H9 (cell line): ENCODE data around the gene CPT1B. TPM values are rescaled to one million over a fixed set of nuclear protein-coding genes. Genes with fewer than 3 reads are reported as not detected.

ENCODE experiments used
- DNase-seq: peaks from one replicate; pipeline ENCODE4 v3.0.0-alpha.2; 2017
- H2AFZ ChIP-seq: one replicate; pipeline ENCODE4 v1.6.1; 2013; ENCODE audit warnings: mild to moderate bottlenecking, low read length, control low read depth, moderate library complexity
- H2AK5ac ChIP-seq: 2 replicates; pipeline ENCODE4 v1.6.1; 2013; ENCODE audit warnings: low read length, control low read depth, mixed read lengths; ENCODE audit not compliant: insufficient read length
- H2BK120ac ChIP-seq: one replicate; pipeline ENCODE4 v1.6.1; 2013; ENCODE audit warnings: low read depth, mild to moderate bottlenecking, low read length, control low read depth, inconsistent platforms; ENCODE audit not compliant: poor library complexity, severe bottlenecking
- H2BK12ac ChIP-seq: 2 replicates; pipeline ENCODE4 v1.6.1; 2013; ENCODE audit warnings: low read length, control low read depth, mixed read lengths, low read depth; ENCODE audit not compliant: insufficient read length
- H2BK15ac ChIP-seq: 2 replicates; pipeline ENCODE4 v1.6.1; 2013; ENCODE audit warnings: low read depth, low read length, control low read depth
- H2BK20ac ChIP-seq: one replicate; pipeline ENCODE4 v1.6.1; 2013; ENCODE audit warnings: low read depth, mild to moderate bottlenecking, low read length, control low read depth, inconsistent platforms; ENCODE audit not compliant: poor library complexity, severe bottlenecking
- H2BK5ac ChIP-seq: 2 replicates; pipeline ENCODE4 v1.6.1; 2013; ENCODE audit warnings: low read length, control low read depth, mixed read lengths; ENCODE audit not compliant: insufficient read length
- H3K14ac ChIP-seq: 2 replicates; pipeline ENCODE4 v1.6.1; 2013; ENCODE audit warnings: low read length, control low read depth; ENCODE audit not compliant: insufficient read depth
- H3K18ac ChIP-seq: 2 replicates; pipeline ENCODE4 v1.6.1; 2013; ENCODE audit warnings: low read depth, mild to moderate bottlenecking, mixed read lengths, low read length, control low read depth; ENCODE audit not compliant: insufficient read length
- H3K23ac ChIP-seq: 2 replicates; pipeline ENCODE4 v1.6.1; 2013; ENCODE audit warnings: low read length, control low read depth, mixed read lengths, low read depth; ENCODE audit not compliant: insufficient read length
- H3K23me2 ChIP-seq: 2 replicates; pipeline ENCODE4 v1.6.1; 2013; ENCODE audit warnings: low read depth, mild to moderate bottlenecking, mixed read lengths, low read length, control low read depth; ENCODE audit not compliant: insufficient read length, poor library complexity, severe bottlenecking
- H3K27ac ChIP-seq: 2 replicates; pipeline ENCODE4 v1.5.1; 2013; ENCODE audit warnings: low read length, control low read depth, mixed read lengths, low read depth; ENCODE audit not compliant: insufficient read length
- H3K27me3 ChIP-seq: 2 replicates; pipeline ENCODE4 v1.6.1; 2013; ENCODE audit warnings: low read length, control low read depth, inconsistent platforms; ENCODE audit not compliant: insufficient read depth
- H3K4ac ChIP-seq: 2 replicates; pipeline ENCODE4 v1.6.1; 2013; ENCODE audit warnings: low read depth, mild to moderate bottlenecking, control low read depth, inconsistent platforms, low read length, moderate library complexity
- H3K4me1 ChIP-seq: 2 replicates; pipeline ENCODE4 v1.6.1; 2013; ENCODE audit warnings: low read length, control low read depth, inconsistent platforms; ENCODE audit not compliant: insufficient read depth
- H3K4me2 ChIP-seq: 2 replicates; pipeline ENCODE4 v1.6.1; 2013; ENCODE audit warnings: low read length, control low read depth, mixed read lengths; ENCODE audit not compliant: insufficient read length, insufficient read depth
- H3K56ac ChIP-seq: 2 replicates; pipeline ENCODE4 v1.6.1; 2013; ENCODE audit warnings: low read depth, mild to moderate bottlenecking, mixed read lengths, low read length, control low read depth; ENCODE audit not compliant: insufficient read length
- H3K79me1 ChIP-seq: 2 replicates; pipeline ENCODE4 v1.6.1; 2013; ENCODE audit warnings: low read depth, mild to moderate bottlenecking, moderate library complexity, low read length, control low read depth, inconsistent platforms; ENCODE audit not compliant: insufficient read depth, poor library complexity, severe bottlenecking
- H3K79me2 ChIP-seq: 2 replicates; pipeline ENCODE4 v1.6.1; 2013; ENCODE audit warnings: low read length, control low read depth, inconsistent platforms; ENCODE audit not compliant: insufficient read depth
- H3K9ac ChIP-seq: 2 replicates; pipeline ENCODE4 v1.6.1; 2013; ENCODE audit warnings: low read length, control low read depth, mixed read lengths; ENCODE audit not compliant: insufficient read length; ENCODE audit errors: extremely low read depth
- H3K9me3 ChIP-seq: one replicate; pipeline ENCODE4 v1.6.1; 2013; ENCODE audit warnings: low read depth, low read length, inconsistent platforms; ENCODE audit not compliant: control insufficient read depth
- H3T11ph ChIP-seq: one replicate; pipeline ENCODE4 v1.6.1; 2013; ENCODE audit warnings: mild to moderate bottlenecking, low read length, control low read depth, inconsistent platforms
- H4K20me1 ChIP-seq: one replicate; pipeline ENCODE4 v1.6.1; 2013; ENCODE audit not compliant: control insufficient read depth, insufficient read length, insufficient read depth
- H4K5ac ChIP-seq: 2 replicates; pipeline ENCODE4 v1.6.1; 2013; ENCODE audit warnings: low read depth, mild to moderate bottlenecking, mixed read lengths, low read length, control low read depth; ENCODE audit not compliant: insufficient read length
- H4K8ac ChIP-seq: replicated peaks from 2 replicates; pipeline ENCODE4 v1.6.1; 2013; ENCODE audit warnings: low read length, control low read depth, mixed read lengths, low read depth; ENCODE audit not compliant: insufficient read length
- H4K91ac ChIP-seq: 2 replicates; pipeline ENCODE4 v1.6.1; 2013; ENCODE audit warnings: low read depth, mild to moderate bottlenecking, moderate library complexity, mixed read lengths, low read length, control low read depth; ENCODE audit not compliant: insufficient read length
- H3K27ac Mint-ChIP-seq, 3 experiments: 2 replicates in 2 of 3; 3 replicates in 1 of 3; pipeline ENCODE4 v1.8.0; 2020 to 2021; ENCODE audit warnings: mixed read lengths in 3 of 3, mild to moderate bottlenecking in 1 of 3, moderate library complexity in 1 of 3
- H3K27me3 Mint-ChIP-seq: 2 replicates; pipeline ENCODE4 v1.8.0; 2021; ENCODE audit warnings: low read depth, mild to moderate bottlenecking, moderate library complexity, mixed read lengths
- H3K36me3 Mint-ChIP-seq, 3 experiments: 2 replicates in 2 of 3; 3 replicates in 1 of 3; pipeline ENCODE4 v1.8.0; 2020 to 2021; ENCODE audit warnings: low read depth in 3 of 3, mixed read lengths in 3 of 3; ENCODE audit not compliant: insufficient read depth in 1 of 3
- H3K4me1 Mint-ChIP-seq, 2 experiments: 2 replicates each; pipeline ENCODE4 v1.8.0; 2020; ENCODE audit warnings: mixed read lengths in 2 of 2
- H3K4me3 Mint-ChIP-seq, 2 experiments: 2 replicates in 1 of 2; 3 replicates in 1 of 2; pipeline ENCODE4 v1.8.0; 2020 to 2021; ENCODE audit warnings: mild to moderate bottlenecking in 2 of 2, mixed read lengths in 2 of 2, moderate library complexity in 1 of 2
- H3K9me3 Mint-ChIP-seq, 2 experiments: 2 replicates in 1 of 2; 3 replicates in 1 of 2; pipeline ENCODE4 v1.8.0; 2020; ENCODE audit warnings: mild to moderate bottlenecking in 2 of 2, mixed read lengths in 2 of 2, moderate library complexity in 1 of 2
- whole genome bisulfite sequencing: extraction: QIAGEN DNeasy Blood & Tissue Kit; methylation state at CpG from one replicate; pipeline ENCODE4 v1.1.7; 2013; ENCODE audit warnings: missing lambda C conversion rate, low lambda C conversion rate, mixed read lengths; ENCODE audit not compliant: insufficient read length; ENCODE audit errors: extremely low coverage; 5-methylcytosine and 5-hydroxymethylcytosine counted together
- total RNA-seq: library from RNA; stranded (reverse); gene quantifications from 2 replicates; pipeline ENCODE4 v1.2.1, GENCODE V29; 2021
- TF ChIP-seq, protein P1 (sequence below): fragments of 200-600 bp; sonication (generic); conservative IDR thresholded peaks from 3 replicates; pipeline ENCODE4 v1.8.0; 2021; ENCODE audit warnings: antibody characterized with exemption, mild to moderate bottlenecking

Gene CPT1B
- total RNA-seq, 1 experiment from 2014 or later: 65.7 TPM

DNA sequence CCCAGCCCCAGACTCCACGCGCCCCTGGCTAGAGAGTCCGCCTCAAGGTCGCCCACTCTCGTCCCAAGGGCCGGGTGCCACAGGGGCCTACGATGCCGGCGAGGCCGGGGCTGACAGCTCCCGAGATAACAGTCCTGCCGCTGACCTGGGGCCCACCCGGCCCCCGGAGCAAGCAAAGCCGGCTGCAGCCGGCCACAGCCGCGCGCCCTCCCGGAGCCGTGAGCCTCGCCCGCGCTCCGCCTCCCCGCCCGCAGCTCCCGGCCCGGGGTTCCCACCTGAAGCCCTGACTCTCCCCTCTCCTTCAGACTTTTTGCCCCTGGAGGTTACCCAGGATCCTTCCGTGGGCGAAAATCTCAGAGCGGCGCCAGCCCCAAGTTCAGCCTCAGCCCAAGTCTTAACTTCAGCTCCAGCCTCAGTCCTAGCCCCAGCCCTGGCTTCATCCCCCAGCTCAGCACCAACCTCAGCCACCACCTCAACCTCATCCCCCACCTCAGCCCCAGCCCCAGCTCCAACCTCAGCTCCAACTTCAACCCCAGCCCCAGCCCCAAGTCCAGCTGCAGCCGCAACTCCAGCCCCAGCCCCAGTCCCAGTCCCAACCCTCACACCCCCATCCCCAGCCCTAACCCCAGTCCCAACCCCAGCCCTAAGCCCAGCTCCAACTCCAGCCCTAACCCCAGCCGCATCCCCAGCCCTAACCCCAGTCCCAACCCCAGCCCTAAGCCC is 30.8 kb downstream of the CPT1B start:
- H4K5ac ChIP-seq: no peak overlapping the region
- H3K18ac ChIP-seq: no peak overlapping the region
- no peak overlapping the region for H3T11ph ChIP-seq
- H3K4ac ChIP-seq: no peak overlapping the region
- TF ChIP-seq, protein P1, sequence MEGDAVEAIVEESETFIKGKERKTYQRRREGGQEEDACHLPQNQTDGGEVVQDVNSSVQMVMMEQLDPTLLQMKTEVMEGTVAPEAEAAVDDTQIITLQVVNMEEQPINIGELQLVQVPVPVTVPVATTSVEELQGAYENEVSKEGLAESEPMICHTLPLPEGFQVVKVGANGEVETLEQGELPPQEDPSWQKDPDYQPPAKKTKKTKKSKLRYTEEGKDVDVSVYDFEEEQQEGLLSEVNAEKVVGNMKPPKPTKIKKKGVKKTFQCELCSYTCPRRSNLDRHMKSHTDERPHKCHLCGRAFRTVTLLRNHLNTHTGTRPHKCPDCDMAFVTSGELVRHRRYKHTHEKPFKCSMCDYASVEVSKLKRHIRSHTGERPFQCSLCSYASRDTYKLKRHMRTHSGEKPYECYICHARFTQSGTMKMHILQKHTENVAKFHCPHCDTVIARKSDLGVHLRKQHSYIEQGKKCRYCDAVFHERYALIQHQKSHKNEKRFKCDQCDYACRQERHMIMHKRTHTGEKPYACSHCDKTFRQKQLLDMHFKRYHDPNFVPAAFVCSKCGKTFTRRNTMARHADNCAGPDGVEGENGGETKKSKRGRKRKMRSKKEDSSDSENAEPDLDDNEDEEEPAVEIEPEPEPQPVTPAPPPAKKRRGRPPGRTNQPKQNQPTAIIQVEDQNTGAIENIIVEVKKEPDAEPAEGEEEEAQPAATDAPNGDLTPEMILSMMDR: no peak
- DNase-seq: no peak
- Mint-ChIP-seq H3K27ac (no peak overlapping the region), H3K36me3 (no peaks in the 10 kb centered on the region), H3K9me3 (no peaks in the 10 kb centered on the region; a peak in 1 of 5 replicates), H3K27me3 (peaks cover 39% of the 10 kb centered on the region), H3K4me1 (peaks cover 0 to 3% of the 10 kb centered on the region in 2 experiments; a peak in 1 of 4 replicates), H3K4me3 (no peak overlapping the region)
- H3K23me2 ChIP-seq: peaks cover 2% of the 10 kb centered on the region
- no peak overlapping the region for H3K4me2 ChIP-seq
- H3K27ac ChIP-seq: no peak overlapping the region
- no peak overlapping the region for H2BK5ac ChIP-seq
- no peak overlapping the region for H2BK12ac ChIP-seq
- no peaks in the 10 kb centered on the region for H3K79me1 ChIP-seq
- H2AFZ ChIP-seq: no peak overlapping the region
- no peak overlapping the region for H2BK15ac ChIP-seq
- WGBS: no CpG with 5 or more reads among the region's 35 CpGs
- H4K91ac ChIP-seq: no peak overlapping the region
- H3K23ac ChIP-seq: no peak overlapping the region
- H3K27me3 ChIP-seq: no peaks in the 10 kb centered on the region; the same call in 1 of the 2 replicates
- no peak overlapping the region for H4K8ac ChIP-seq
- no peaks in the 10 kb centered on the region for H4K20me1 ChIP-seq
- H2BK20ac ChIP-seq: no peak overlapping the region
- H3K9me3 ChIP-seq: no peaks in the 10 kb centered on the region
- no peaks in the 10 kb centered on the region for H3K79me2 ChIP-seq
- H2BK120ac ChIP-seq: no peak overlapping the region
- H3K9ac ChIP-seq: no peak overlapping the region
- no peak overlapping the region for H3K14ac ChIP-seq
- H2AK5ac ChIP-seq: no peak overlapping the region
- no peak overlapping the region for H3K56ac ChIP-seq
- no peaks in the 10 kb centered on the region for H3K4me1 ChIP-seq
